Neuronal stem cell (in vitro differentiated cells): ENCODE measurements around the gene OSMR.
A peak's percentile ranks its signal among the peaks of the same experiment; 100 is the strongest.

ENCODE experiments used
- DNase-seq: peaks from one replicate; pipeline ENCODE4 v3.0.0-alpha.2; 2013; ENCODE audit warnings: low spot score
- H2AFZ ChIP-seq: one replicate; pipeline ENCODE4 v1.6.1; 2013; ENCODE audit warnings: mild to moderate bottlenecking, low read length, inconsistent platforms
- H2AK5ac ChIP-seq: 2 replicates; pipeline ENCODE4 v1.6.1; 2013; ENCODE audit warnings: low read depth, mild to moderate bottlenecking, inconsistent platforms, low read length, moderate library complexity, mixed read lengths
- H2BK120ac ChIP-seq: 2 replicates; pipeline ENCODE4 v1.6.1; 2013; ENCODE audit warnings: low read depth, mild to moderate bottlenecking, inconsistent platforms, low read length, moderate library complexity, mixed read lengths
- H2BK12ac ChIP-seq: one replicate; pipeline ENCODE4 v1.6.1; 2013; ENCODE audit warnings: low read length, inconsistent platforms
- H2BK15ac ChIP-seq: 2 replicates; pipeline ENCODE4 v1.6.1; 2013; ENCODE audit warnings: mild to moderate bottlenecking, low read length, inconsistent platforms, mixed read lengths
- H2BK5ac ChIP-seq: one replicate; pipeline ENCODE4 v1.6.1; 2013; ENCODE audit warnings: inconsistent platforms, mild to moderate bottlenecking, low read length, moderate library complexity
- H3K14ac ChIP-seq: one replicate; pipeline ENCODE4 v1.6.1; 2013; ENCODE audit warnings: low read length, inconsistent platforms
- H3K18ac ChIP-seq: 2 replicates; pipeline ENCODE4 v1.6.1; 2013; ENCODE audit warnings: low read length, inconsistent platforms
- H3K23ac ChIP-seq: 2 replicates; pipeline ENCODE4 v1.6.1; 2013; ENCODE audit warnings: low read depth, mild to moderate bottlenecking, mixed read lengths, low read length, inconsistent platforms; ENCODE audit not compliant: poor library complexity
- H3K27ac ChIP-seq: replicated peaks from 3 replicates; pipeline ENCODE4 v1.5.1; 2013; ENCODE audit warnings: low read length, inconsistent platforms
- H3K27me3 ChIP-seq, 3 experiments: 2 replicates each; pipeline ENCODE4 v1.6.1; 2013; ENCODE audit warnings: low read length in 3 of 3, mild to moderate bottlenecking in 2 of 3, inconsistent platforms in 1 of 3, low read depth in 1 of 3, mixed read lengths in 1 of 3, moderate library complexity in 1 of 3; ENCODE audit not compliant: control insufficient read depth in 3 of 3, insufficient read depth in 3 of 3
- H3K36me3 ChIP-seq, 2 donors: replicated peaks in 1 of 2; 2 replicates each; pipeline ENCODE4 v1.6.1; 2013; ENCODE audit warnings: low read length in 2 of 2; ENCODE audit not compliant: control insufficient read depth in 2 of 2, insufficient read depth in 2 of 2
- H3K4ac ChIP-seq: 2 replicates; pipeline ENCODE4 v1.6.1; 2013; ENCODE audit warnings: inconsistent platforms, mild to moderate bottlenecking, low read length, moderate library complexity
- H3K4me1 ChIP-seq, 2 donors: 1 replicate in 1 of 2; 2 replicates in 1 of 2; pipeline ENCODE4 v1.6.1; 2013; ENCODE audit warnings: low read length in 2 of 2, low read depth in 1 of 2; ENCODE audit not compliant: control insufficient read depth in 2 of 2, insufficient read depth in 1 of 2
- H3K4me2 ChIP-seq: one replicate; pipeline ENCODE4 v1.6.1; 2013; ENCODE audit warnings: mild to moderate bottlenecking, low read length, inconsistent platforms; ENCODE audit not compliant: insufficient read depth, poor library complexity, severe bottlenecking
- H3K4me3 ChIP-seq, 2 donors: 2 replicates each; pipeline ENCODE4 v1.5.1; 2013; ENCODE audit warnings: low read length in 2 of 2, mild to moderate bottlenecking in 2 of 2, inconsistent platforms in 1 of 2, moderate library complexity in 1 of 2
- H3K79me1 ChIP-seq: one replicate; pipeline ENCODE4 v1.6.1; 2013; ENCODE audit warnings: low read depth, mild to moderate bottlenecking, inconsistent platforms, low read length, moderate library complexity
- H3K9ac ChIP-seq: one replicate; pipeline ENCODE4 v1.6.1; 2013; ENCODE audit warnings: mild to moderate bottlenecking, low read depth, low read length, inconsistent platforms; ENCODE audit not compliant: poor library complexity
- H3K9me3 ChIP-seq, 2 donors: replicated peaks in 1 of 2; 2 replicates each; pipeline versions ENCODE3 to v1.6.1; 2013; ENCODE audit warnings: low read length in 2 of 2, mild to moderate bottlenecking in 2 of 2, inconsistent platforms in 1 of 2, low read depth in 1 of 2, mixed read lengths in 1 of 2, moderate library complexity in 1 of 2; ENCODE audit not compliant: control insufficient read depth in 2 of 2, insufficient read depth in 1 of 2
- H4K8ac ChIP-seq: one replicate; pipeline ENCODE4 v1.6.1; 2013; ENCODE audit warnings: low read depth, mild to moderate bottlenecking, inconsistent platforms, low read length, moderate library complexity
- H4K91ac ChIP-seq: one replicate; pipeline ENCODE4 v1.6.1; 2013; ENCODE audit warnings: low read length, low read depth, mild to moderate bottlenecking, inconsistent platforms; ENCODE audit not compliant: poor library complexity
- WGBS, 2 donors: extraction: QIAGEN DNeasy Blood & Tissue Kit; methylation state at CpG; one replicate each; pipeline ENCODE4 v1.1.7; 2013; ENCODE audit warnings: missing lambda C conversion rate in 2 of 2, mixed read lengths in 1 of 2; ENCODE audit not compliant: insufficient read length in 2 of 2, insufficient replicate concordance in 1 of 2; ENCODE audit errors: extremely low coverage in 2 of 2; 5-methylcytosine and 5-hydroxymethylcytosine counted together

The OSMR gene

DNA sequence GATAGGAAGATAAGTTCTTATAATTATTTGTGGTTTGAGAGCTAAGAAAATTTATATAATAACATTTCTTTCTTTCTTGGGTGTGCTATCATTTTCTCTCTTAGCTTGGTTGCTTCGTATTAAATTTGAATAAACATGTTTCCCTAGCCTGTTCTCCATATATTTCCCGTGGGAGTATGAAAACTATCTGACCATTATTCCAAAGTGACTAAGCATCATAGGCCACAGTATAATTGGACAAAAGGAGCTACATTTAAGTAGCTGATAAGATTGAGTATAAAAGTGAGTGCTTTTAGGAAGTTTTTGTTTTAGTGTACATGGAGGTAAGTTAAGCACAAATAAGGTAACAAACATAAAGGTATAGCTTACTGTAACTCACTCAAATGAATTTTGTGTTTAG, 8.4 kb upstream of the OSMR start:
- H2AK5ac ChIP-seq = no peak overlapping the region
- no peak overlapping the region for H3K4me2 ChIP-seq
- no peaks in the 10 kb centered on the region for H3K36me3 ChIP-seq
- H2BK5ac ChIP-seq = no peak overlapping the region
- no peak for DNase-seq
- H2BK15ac ChIP-seq = no peak overlapping the region
- H4K91ac ChIP-seq = no peak overlapping the region
- H3K4me3 ChIP-seq = no peak overlapping the region
- H3K27ac ChIP-seq = no peak overlapping the region
- H2BK12ac ChIP-seq = no peak overlapping the region
- no CpG with 5 or more reads among the region's 2 CpGs for WGBS, 2 donors
- no peak overlapping the region for H2AFZ ChIP-seq
- no peaks in the 10 kb centered on the region for H3K27me3 ChIP-seq
- H3K9me3 ChIP-seq = no peaks in the 10 kb centered on the region
- H3K18ac ChIP-seq = no peak overlapping the region
- H3K4me1 ChIP-seq = peaks cover 0 to 3% of the 10 kb centered on the region in 2 donors
- no peaks in the 10 kb centered on the region for H3K79me1 ChIP-seq
- no peak overlapping the region for H3K23ac ChIP-seq
- H4K8ac ChIP-seq = no peak overlapping the region
- H3K4ac ChIP-seq = no peak overlapping the region
- no peak overlapping the region for H3K9ac ChIP-seq
- no peak overlapping the region for H3K14ac ChIP-seq
- no peak overlapping the region for H2BK120ac ChIP-seq

DNA sequence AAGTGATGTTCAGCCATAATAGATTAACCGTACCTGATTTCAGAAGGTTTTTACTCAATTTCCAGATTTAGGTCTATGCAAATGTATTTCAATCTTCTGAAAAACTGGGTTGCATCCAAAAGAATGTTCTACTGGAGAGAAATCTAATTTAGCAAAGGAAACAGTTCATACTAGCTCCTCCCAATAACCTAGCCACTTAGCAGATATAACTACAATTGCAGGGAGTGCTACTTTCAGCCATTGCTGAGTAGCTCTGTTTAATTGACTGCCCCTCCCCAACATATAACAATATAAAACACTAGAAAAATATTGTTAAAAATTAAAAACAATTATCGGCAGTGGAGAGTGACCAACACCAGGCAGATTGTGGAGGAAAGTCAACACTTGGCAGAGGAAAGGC, 7.9 kb upstream of the OSMR start:
- H3K27me3 ChIP-seq = no peaks in the 10 kb centered on the region
- H3K9ac ChIP-seq = no peak overlapping the region
- no peaks in the 10 kb centered on the region for H3K9me3 ChIP-seq
- H3K4me2 ChIP-seq = no peak overlapping the region
- no peak overlapping the region for H2BK120ac ChIP-seq
- no peak overlapping the region for H3K14ac ChIP-seq
- no peak for DNase-seq
- H3K27ac ChIP-seq = no peak overlapping the region
- peaks cover 0 to 3% of the 10 kb centered on the region in 2 donors for H3K4me1 ChIP-seq
- no peak overlapping the region for H2BK5ac ChIP-seq
- no peak overlapping the region for H3K4ac ChIP-seq
- no peak overlapping the region for H2BK15ac ChIP-seq
- H4K91ac ChIP-seq = no peak overlapping the region
- no peak overlapping the region for H2BK12ac ChIP-seq
- no peak overlapping the region for H2AK5ac ChIP-seq
- no peaks in the 10 kb centered on the region for H3K79me1 ChIP-seq
- H2AFZ ChIP-seq = no peak overlapping the region
- no peak overlapping the region for H3K18ac ChIP-seq
- H4K8ac ChIP-seq = no peak overlapping the region
- WGBS, 2 donors = no CpG with 5 or more reads among the region's 2 CpGs
- no peaks in the 10 kb centered on the region for H3K36me3 ChIP-seq
- no peak overlapping the region for H3K23ac ChIP-seq
- no peak overlapping the region for H3K4me3 ChIP-seq

DNA sequence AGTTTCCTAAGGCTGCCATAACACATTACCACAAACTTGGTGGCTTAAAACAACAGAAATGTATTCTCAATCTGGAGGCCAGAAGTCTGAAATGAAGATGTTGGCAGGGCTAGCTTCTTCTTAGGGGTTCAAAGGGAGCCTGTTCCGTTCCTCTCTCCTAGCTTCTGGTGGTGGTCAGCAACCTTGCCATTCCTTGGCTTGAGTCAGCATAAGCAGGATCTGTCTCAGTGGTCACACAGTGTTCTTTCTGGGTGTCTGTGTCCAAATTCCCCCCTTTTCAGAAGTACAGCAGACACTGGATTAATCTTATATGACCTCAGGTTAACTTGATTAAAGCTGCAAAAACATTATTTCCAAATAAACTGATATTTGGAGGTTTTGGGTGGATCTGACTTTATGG, 2.1 kb upstream of the OSMR start:
- H3K4me3 ChIP-seq = no peak overlapping the region
- H4K8ac ChIP-seq = no peak overlapping the region
- peaks cover 0 to 7% of the 10 kb centered on the region in 2 donors for H3K9me3 ChIP-seq
- no peaks in the 10 kb centered on the region for H3K36me3 ChIP-seq
- H3K4me2 ChIP-seq = no peak overlapping the region
- H2AK5ac ChIP-seq = no peak overlapping the region
- H2AFZ ChIP-seq = no peak overlapping the region
- peaks cover 0 to 7% of the 10 kb centered on the region in 2 donors for H3K4me1 ChIP-seq
- H4K91ac ChIP-seq = no peak overlapping the region
- no peak overlapping the region for H2BK120ac ChIP-seq
- H3K18ac ChIP-seq = no peak overlapping the region
- no CpG with 5 or more reads among the region's 1 CpG for WGBS, 2 donors
- no peak for DNase-seq
- H3K79me1 ChIP-seq = no peaks in the 10 kb centered on the region
- no peak overlapping the region for H3K27ac ChIP-seq
- H3K14ac ChIP-seq = no peak overlapping the region
- peaks cover 10 to 35% (median 31%) of the 10 kb centered on the region in 3 experiments for H3K27me3 ChIP-seq
- no peak overlapping the region for H2BK5ac ChIP-seq
- H2BK15ac ChIP-seq = no peak overlapping the region
- H3K4ac ChIP-seq = no peak overlapping the region
- no peak overlapping the region for H3K9ac ChIP-seq
- no peak overlapping the region for H3K23ac ChIP-seq
- no peak overlapping the region for H2BK12ac ChIP-seq

DNA sequence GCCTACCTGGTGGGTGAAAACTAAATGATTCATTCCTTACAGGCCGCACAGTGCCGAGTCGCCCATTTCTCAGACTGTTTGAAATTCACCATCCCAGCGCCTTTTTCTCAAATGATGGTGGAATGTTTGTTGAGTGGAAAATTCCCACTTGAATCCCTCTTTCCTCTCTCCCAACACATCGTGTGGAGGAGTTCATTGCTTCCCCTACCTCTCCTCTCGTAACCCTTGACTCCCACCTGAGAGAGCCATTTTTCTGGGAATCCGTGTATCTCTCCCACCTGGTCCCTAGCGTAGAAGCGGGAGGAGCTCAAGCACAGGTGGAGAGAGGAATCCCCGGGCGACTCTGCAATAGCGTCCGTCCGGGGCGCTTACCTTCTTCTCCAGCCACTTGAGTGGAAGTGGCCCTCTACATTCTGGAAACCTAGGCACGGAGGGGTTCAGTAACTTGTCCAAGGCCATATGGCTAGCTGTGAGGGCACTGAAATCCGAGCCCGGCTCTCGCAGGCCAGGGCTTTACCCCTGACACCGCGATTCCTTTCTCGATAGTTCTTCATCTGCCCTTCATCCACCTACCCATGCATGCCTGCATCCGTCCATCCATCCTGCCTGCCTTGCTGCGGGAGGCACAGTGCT, 683 bp downstream of the OSMR start:
- Histone ChIP-seq H2BK120ac (no peak overlapping the region), H4K8ac (no peak overlapping the region), H3K23ac (peak overlapping the region; percentile 57), H2BK12ac (peak overlapping the region; percentile 84), H3K4ac (no peak overlapping the region), H3K18ac (peak overlapping the region; percentile 87), H3K27me3 (peaks cover 10 to 35% (median 31%) of the 10 kb centered on the region in 3 experiments), H2BK15ac (no peak overlapping the region), H3K36me3 (no peaks in the 10 kb centered on the region), H3K27ac (no peak overlapping the region), H2AFZ (peak overlapping the region; percentile 85), H3K4me3 (peak overlapping the region; percentile 36 to 82), H3K9ac (peak overlapping the region; percentile 72), H3K14ac (no peak overlapping the region), H3K4me2 (peak overlapping the region; percentile 71), H4K91ac (no peak overlapping the region), H2BK5ac (peak overlapping the region; percentile 12), H3K9me3 (peaks cover 0 to 10% of the 10 kb centered on the region in 2 donors), H2AK5ac (no peak overlapping the region), H3K79me1 (no peaks in the 10 kb centered on the region), H3K4me1 (peaks cover 0 to 7% of the 10 kb centered on the region in 2 donors)
- no CpG with 5 or more reads among the region's 24 CpGs for WGBS, 2 donors
- DNase-seq = no peak
